GM12892 (cell line): ENCODE results near the gene AMZ2.
"Not testable (repeated sequence)": the region's sequence is repeated elsewhere in the genome, so short reads cannot be mapped to it uniquely, and the experiment has no call there.

Experiments used
- DNase-seq: peaks from one replicate; pipeline ENCODE4 v3.0.0; 2011; ENCODE audit not compliant: insufficient read length
- FAIRE-seq: peaks from 2 replicates; lab custom pipeline; 2011; peaks lifted over from hg19 to GRCh38; lab: Jason Lieb, UNC
- POLR2A ChIP-seq: IDR thresholded peaks from 2 replicates; pipeline ENCODE4 v1.6.1; 2011; ENCODE audit warnings: low read depth, low read length, control low read depth
- POLR2AphosphoS5 ChIP-seq: IDR thresholded peaks from 2 replicates; pipeline ENCODE4 v1.6.1; 2011; ENCODE audit warnings: low read depth, low read length, control low read depth
- TAF1 ChIP-seq: IDR thresholded peaks from 2 replicates; pipeline ENCODE4 v1.6.1; 2011; ENCODE audit warnings: low read depth, mild to moderate bottlenecking, control low read depth, low read length, borderline replicate concordance

Gene AMZ2

DNA sequence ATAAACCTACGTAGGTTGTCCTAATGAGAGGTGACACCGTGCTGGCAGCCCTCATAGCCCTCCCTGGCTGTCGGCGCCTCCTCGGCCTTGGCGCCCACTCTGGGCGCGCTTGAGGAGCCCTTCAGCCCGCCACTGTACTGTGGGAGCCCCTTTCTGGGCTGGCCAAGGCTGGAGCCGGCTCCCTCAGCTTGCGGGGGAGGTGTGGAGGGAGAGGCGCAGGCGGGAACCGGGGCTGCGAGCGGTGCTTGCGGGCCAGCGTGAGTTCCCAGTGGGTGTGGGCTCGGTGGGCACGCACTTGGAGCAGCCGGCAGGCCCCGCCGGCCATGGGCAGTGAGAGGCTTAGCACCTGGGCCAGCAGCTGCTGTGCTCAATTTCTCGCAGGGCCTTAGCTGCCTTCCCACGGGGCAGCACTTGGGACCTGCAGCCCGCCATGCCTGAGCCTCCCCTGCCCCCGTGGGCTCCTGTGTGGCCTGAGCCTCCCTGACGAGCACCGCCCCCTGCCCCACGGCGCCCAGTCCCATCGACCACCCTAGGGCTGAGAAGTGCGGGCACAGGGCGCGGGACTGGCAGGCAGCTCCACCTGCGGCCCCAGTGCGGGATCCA, 40.1 kb upstream of the AMZ2 start:
- FAIRE-seq: no peak
- no peak for TF ChIP-seq TAF1
- no peak for TF ChIP-seq POLR2AphosphoS5
- TF ChIP-seq POLR2A: no peak
- no peak for DNase-seq

- DNase-seq, FAIRE-seq: not testable (repeated sequence)
These were observed 39.2 kb upstream of the AMZ2 start for GRCh38 chr17:68208651-68209050.

DNA sequence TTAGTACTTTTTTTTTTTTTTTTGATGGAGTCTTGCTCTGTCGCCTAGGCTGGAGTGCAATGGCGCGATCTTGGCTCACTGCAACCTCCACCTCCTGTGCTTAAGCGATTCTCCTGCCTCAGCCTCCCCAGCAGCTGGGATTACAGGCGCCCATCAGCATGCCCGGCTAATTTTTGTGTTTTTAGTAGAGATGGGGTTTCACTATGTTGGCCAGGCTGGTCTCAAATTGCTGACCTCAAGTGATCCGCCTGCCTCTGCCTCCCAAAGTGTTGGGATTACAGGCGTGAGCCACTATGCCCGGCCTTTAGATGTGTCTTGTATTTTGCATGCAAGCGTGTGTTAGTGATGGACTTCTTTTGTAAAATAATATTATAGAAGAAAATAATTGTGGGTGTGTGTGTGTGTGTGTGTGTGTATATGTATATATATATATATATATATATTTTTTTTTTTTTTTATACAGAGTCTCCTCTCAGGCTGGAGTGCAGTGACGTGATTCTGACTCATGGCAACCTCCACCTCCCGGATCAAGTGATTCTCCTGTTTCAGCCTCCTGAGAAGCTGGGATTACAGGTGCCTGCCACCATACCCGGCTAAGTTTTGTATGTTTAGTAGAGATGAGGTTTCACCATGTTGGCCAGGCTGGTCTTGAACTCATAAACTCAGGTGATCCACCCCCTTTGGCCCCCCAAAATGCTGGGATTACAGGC, 38.5 kb upstream of the AMZ2 start:
- not testable (repeated sequence) for DNase-seq, FAIRE-seq

GRCh38 chr17:68210570-68211315, 37.1 kb upstream of the AMZ2 start:
- DNase-seq (no peak), FAIRE-seq (no peak)
- TF ChIP-seq POLR2AphosphoS5: no peak
- TF ChIP-seq POLR2A: no peak
- no peak for TF ChIP-seq TAF1

DNA sequence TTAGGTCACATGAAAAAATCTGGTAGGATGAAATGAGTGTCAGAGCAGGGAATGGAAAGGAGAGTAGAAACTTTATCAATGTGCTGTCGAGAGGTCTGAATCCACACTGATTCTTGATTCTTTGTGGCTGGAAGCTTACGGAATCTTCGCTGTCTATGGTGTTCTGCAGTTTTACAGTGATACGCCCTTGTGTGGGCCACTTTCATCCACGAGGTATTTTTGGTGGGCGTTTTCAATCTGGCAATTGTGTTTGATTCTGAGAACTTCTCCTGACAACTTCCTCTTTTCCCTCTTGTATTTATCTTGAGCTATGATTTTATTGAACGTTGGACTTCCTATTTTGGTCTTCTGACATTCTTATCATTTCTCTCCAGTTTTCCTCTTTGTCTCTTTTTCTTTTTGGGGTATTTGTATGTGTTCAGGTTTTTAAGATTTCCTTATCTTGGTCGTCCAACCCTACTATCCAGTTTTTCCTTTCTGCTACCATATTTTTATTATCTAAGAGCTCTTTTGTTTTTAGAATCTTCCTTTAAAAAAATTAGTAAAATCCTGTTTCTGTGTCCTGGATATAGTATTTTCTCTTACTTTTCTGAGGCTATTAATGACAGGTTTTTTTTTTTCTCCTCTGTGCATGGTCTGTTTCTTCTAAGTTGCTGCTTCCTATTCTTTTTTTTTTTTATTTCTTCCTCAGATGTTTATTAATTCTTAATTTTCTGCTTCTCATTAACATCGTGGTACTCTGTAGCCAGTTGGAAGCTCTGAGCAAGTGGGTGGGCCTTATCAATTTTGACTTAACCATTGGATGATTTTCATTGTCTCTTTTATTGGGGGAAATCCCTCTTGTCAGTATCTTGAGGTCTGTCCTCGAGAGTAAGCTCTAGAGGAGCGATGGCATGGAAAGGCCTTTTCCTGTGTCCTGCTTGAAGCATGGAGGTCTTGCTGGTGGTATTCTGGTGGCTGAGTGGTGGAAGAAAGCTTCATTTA, 34.1 kb upstream of the AMZ2 start:
- DNase-seq, FAIRE-seq: not testable (repeated sequence)

DNA sequence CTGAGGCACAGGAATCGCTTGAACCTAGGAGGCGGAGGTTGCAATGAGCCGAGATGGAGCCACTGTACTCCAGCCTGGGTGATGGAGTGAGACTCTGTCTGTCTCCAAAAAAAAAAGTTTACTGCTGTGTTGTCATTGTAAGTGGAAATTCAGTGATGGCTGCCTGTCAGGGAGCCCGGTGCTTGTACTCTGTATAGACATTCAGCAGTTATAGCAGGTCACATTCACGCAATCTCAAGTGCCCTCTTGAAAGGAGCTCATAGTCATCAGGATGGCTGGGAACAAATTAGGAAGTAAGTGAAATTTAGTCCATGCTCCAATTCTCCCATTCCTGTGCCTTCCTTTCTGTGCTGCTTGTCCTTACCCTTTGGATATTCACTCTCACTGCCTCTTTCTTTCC, 32.4 kb upstream of the AMZ2 start:
- FAIRE-seq: peak; percentile 9
- not testable (repeated sequence) for DNase-seq

DNA sequence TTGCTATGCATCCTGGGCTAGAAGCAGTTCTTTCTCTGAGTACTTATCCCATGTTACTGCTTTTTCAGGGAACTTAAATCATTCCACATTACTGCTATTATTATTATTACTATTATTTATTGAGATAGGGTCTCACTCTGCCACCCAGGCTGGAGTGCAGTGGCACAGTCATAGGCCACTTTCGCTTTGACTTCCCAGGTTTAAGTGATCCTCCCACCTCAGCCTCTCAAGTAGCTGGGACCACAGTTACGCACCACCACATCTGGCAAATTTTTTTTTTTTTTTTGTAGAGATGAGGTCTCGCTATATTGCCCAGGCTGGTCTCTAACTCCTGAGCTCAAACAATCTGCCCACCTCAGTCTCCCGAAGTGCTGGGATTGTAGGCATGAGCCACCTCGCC, 28.4 kb upstream of the AMZ2 start:
- FAIRE-seq, DNase-seq: not testable (repeated sequence)

DNA sequence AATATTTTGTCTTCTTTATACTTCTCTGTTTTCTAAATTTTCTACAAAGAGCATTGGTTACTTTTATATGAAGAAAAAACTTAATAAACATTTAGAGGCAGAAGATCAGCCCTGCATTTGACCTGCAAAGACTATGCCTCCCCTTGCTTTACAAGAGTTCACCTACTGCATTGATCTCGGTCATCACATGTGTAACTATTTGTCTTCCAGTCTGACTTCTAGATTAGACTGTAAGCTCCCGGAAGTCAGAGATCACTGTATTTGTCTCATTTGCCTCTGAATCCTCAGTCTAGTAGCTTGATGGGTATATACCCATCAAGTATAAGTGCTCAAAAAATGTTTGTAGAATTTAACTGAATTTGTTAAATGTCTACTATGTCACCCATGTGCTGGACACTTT, 27.7 kb upstream of the AMZ2 start:
- not testable (repeated sequence) for FAIRE-seq, DNase-seq

DNA sequence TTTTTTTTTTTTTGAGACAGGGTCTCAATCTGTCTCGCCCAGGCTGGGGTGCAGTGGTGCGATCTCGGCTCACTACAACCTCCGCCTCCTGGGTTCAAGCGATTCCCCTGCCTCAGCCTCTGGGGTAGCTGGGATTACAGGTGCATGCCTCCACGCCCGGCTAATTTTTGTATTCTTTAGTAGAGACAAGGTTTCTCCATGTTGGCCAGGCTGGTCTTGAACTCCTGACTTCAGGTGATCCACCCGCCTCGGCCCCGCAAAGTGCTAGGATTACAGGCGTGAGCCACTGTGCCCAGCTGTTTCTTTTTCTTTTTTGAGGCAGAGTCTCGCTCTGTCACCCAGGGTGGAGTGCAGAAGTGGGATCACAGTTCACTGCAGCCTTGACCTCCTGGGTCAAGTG, 27.1 kb upstream of the AMZ2 start:
- not testable (repeated sequence) for DNase-seq, FAIRE-seq

GRCh38 chr17:68221786-68222185, 26.1 kb upstream of the AMZ2 start:
- FAIRE-seq (no peak), DNase-seq (no peak)
- TF ChIP-seq POLR2A (no peak), POLR2AphosphoS5 (no peak), TAF1 (no peak)

GRCh38 chr17:68222606-68223005, 25.2 kb upstream of the AMZ2 start:
- DNase-seq (no peak), FAIRE-seq (no peak)
- TF ChIP-seq POLR2A (no peak), TAF1 (no peak), POLR2AphosphoS5 (no peak)

GRCh38 chr17:68225055-68225454, 22.8 kb upstream of the AMZ2 start:
- not testable (repeated sequence) for DNase-seq
- peak; percentile 33 for FAIRE-seq

- peak; percentile 83 for FAIRE-seq
- DNase-seq: not testable (repeated sequence)
These were observed 19.7 kb upstream of the AMZ2 start for GRCh38 chr17:68228039-68228680.
